Mesenchymal stem cell (in vitro differentiated cells and primary cell): ENCODE measurements around the gene NME2.

Experiments used
- DNase-seq: peaks from one replicate; pipeline ENCODE4 v3.0.0-alpha.2; 2013
- H2AFZ ChIP-seq: one replicate; pipeline ENCODE4 v1.6.1; 2013; ENCODE audit warnings: low read depth, mild to moderate bottlenecking, control low read depth, inconsistent platforms, low read length, moderate library complexity
- H2AK5ac ChIP-seq: 2 replicates; pipeline ENCODE4 v1.6.1; 2013; ENCODE audit warnings: low read length, moderate library complexity, mild to moderate bottlenecking, inconsistent platforms; ENCODE audit not compliant: severe bottlenecking
- H2BK120ac ChIP-seq: one replicate; pipeline ENCODE4 v1.6.1; 2013; ENCODE audit warnings: low read depth, mild to moderate bottlenecking, inconsistent platforms, low read length, moderate library complexity
- H2BK12ac ChIP-seq, 2 experiments: one replicate each; pipeline ENCODE4 v1.6.1; 2013; ENCODE audit warnings: inconsistent platforms in 2 of 2, low read length in 2 of 2, mild to moderate bottlenecking in 2 of 2, moderate library complexity in 2 of 2, control low read depth in 1 of 2
- H2BK15ac ChIP-seq: one replicate; pipeline ENCODE4 v1.6.1; 2013; ENCODE audit warnings: mild to moderate bottlenecking, low read depth, inconsistent platforms; ENCODE audit not compliant: poor library complexity, severe bottlenecking
- H2BK5ac ChIP-seq: 2 replicates; pipeline ENCODE4 v1.6.1; 2013; ENCODE audit warnings: low read depth, mild to moderate bottlenecking, low read length, control low read depth, inconsistent platforms; ENCODE audit not compliant: poor library complexity, severe bottlenecking
- H3K14ac ChIP-seq, 2 experiments: one replicate each; pipeline ENCODE4 v1.6.1; 2013; ENCODE audit warnings: inconsistent platforms in 2 of 2, low read length in 2 of 2, control low read depth in 1 of 2, mild to moderate bottlenecking in 1 of 2, moderate library complexity in 1 of 2
- H3K18ac ChIP-seq, 2 experiments: one replicate each; pipeline ENCODE4 v1.6.1; 2013; ENCODE audit warnings: inconsistent platforms in 2 of 2, low read length in 2 of 2, control low read depth in 1 of 2, low read depth in 1 of 2, mild to moderate bottlenecking in 1 of 2
- H3K23ac ChIP-seq, 2 experiments: one replicate each; pipeline ENCODE4 v1.6.1; 2013; ENCODE audit warnings: inconsistent platforms in 2 of 2, low read length in 2 of 2, mild to moderate bottlenecking in 2 of 2, moderate library complexity in 2 of 2, control low read depth in 1 of 2
- H3K27ac ChIP-seq: 2 replicates; pipeline ENCODE4 v1.5.1; 2013; ENCODE audit warnings: mild to moderate bottlenecking, moderate library complexity, low read length, control low read depth, inconsistent platforms; ENCODE audit not compliant: poor library complexity, severe bottlenecking
- H3K27me3 ChIP-seq, 2 experiments: 2 replicates each; pipeline versions ENCODE4 v1.6.1 to v1.7.0; 2013; ENCODE audit warnings: low read length in 2 of 2, mild to moderate bottlenecking in 2 of 2, moderate library complexity in 2 of 2, control low read depth in 1 of 2, inconsistent platforms in 1 of 2; ENCODE audit not compliant: control insufficient read depth in 1 of 2, insufficient read depth in 1 of 2
- H3K36me3 ChIP-seq, 2 experiments: 2 replicates each; pipeline versions ENCODE4 v1.6.1 to v1.7.0; 2013; ENCODE audit warnings: low read length in 2 of 2, control low read depth in 1 of 2, inconsistent platforms in 1 of 2, low read depth in 1 of 2, mild to moderate bottlenecking in 1 of 2; ENCODE audit not compliant: insufficient read depth in 2 of 2, control insufficient read depth in 1 of 2
- H3K4ac ChIP-seq, 2 experiments: one replicate each; pipeline ENCODE4 v1.6.1; 2013; ENCODE audit warnings: inconsistent platforms in 2 of 2, low read length in 2 of 2, mild to moderate bottlenecking in 2 of 2, moderate library complexity in 2 of 2, control low read depth in 1 of 2, low read depth in 1 of 2
- H3K4me1 ChIP-seq: 2 replicates; pipeline ENCODE4 v1.6.1; 2013; ENCODE audit warnings: low read depth, low read length, control low read depth; ENCODE audit not compliant: control insufficient read depth, insufficient read depth
- H3K4me2 ChIP-seq: 2 replicates; pipeline ENCODE4 v1.6.1; 2013; ENCODE audit warnings: low read length, mild to moderate bottlenecking, inconsistent platforms; ENCODE audit not compliant: poor library complexity, severe bottlenecking
- H3K4me3 ChIP-seq, 2 experiments: 2 replicates each; pipeline versions ENCODE4 v1.5.1 to v1.7.0; 2013; ENCODE audit warnings: low read length in 2 of 2, mild to moderate bottlenecking in 2 of 2, control low read depth in 1 of 2, low read depth in 1 of 2; ENCODE audit not compliant: insufficient read depth in 1 of 2
- H3K79me1 ChIP-seq: replicated peaks from 2 replicates; pipeline ENCODE4 v1.6.1; 2013; ENCODE audit warnings: mild to moderate bottlenecking, control low read depth, low read length, inconsistent platforms; ENCODE audit not compliant: poor library complexity, severe bottlenecking
- H3K9ac ChIP-seq: 2 replicates; pipeline ENCODE4 v1.7.0; 2013; ENCODE audit warnings: mild to moderate bottlenecking, low read length, moderate library complexity
- H3K9me3 ChIP-seq: 2 replicates; pipeline ENCODE4 v1.7.0; 2013; ENCODE audit warnings: mild to moderate bottlenecking, low read length; ENCODE audit not compliant: control insufficient read depth
- H4K8ac ChIP-seq: one replicate; pipeline ENCODE4 v1.6.1; 2013; ENCODE audit warnings: inconsistent platforms, mild to moderate bottlenecking, low read length, moderate library complexity
- H4K91ac ChIP-seq: one replicate; pipeline ENCODE4 v1.6.1; 2013; ENCODE audit warnings: mild to moderate bottlenecking, low read length, inconsistent platforms
- WGBS: methylation state at CpG from one replicate; pipeline ENCODE4 v1.1.7; 2013; ENCODE audit warnings: mixed read lengths; 5-methylcytosine and 5-hydroxymethylcytosine counted together

The NME2 gene

DNA sequence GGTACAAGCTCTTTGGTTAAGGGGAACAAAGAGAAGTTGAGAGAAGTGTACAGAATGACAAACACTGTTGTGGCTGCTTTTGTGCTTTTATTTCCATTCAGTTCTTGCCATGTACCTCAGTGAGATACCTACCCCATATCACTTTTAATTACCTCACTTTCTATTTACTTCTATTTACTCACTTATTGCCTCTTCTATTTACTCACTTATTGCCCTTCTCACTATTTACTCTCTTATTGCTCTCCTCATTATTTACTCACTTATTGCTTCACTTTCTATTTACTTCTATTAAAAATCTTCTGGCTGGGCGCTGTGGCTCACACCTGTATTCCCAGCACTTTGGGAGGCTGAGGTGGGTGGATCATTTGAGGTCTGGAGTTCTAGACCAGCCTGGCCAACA is 51.7 kb downstream of the NME2 start:
- no peaks in the 10 kb centered on the region for H3K9me3 ChIP-seq
- H3K36me3 ChIP-seq: peaks cover 18 to 88% of the 10 kb centered on the region in 2 experiments
- no peaks in the 10 kb centered on the region for H3K27me3 ChIP-seq
- no peak overlapping the region for H4K91ac ChIP-seq
- no peak overlapping the region for H3K4me3 ChIP-seq
- peaks cover 11% of the 10 kb centered on the region for H3K79me1 ChIP-seq
- no peak overlapping the region for H2AK5ac ChIP-seq
- WGBS: 100% methylated on average over 1 of the region's 1 CpG
- no peak overlapping the region for H2BK15ac ChIP-seq
- no peak overlapping the region for H2BK12ac ChIP-seq
- no peak overlapping the region for H3K4me2 ChIP-seq
- H3K23ac ChIP-seq: no peak overlapping the region
- no peak overlapping the region for H3K27ac ChIP-seq
- H4K8ac ChIP-seq: no peak overlapping the region
- no peak overlapping the region for H3K14ac ChIP-seq
- no peak overlapping the region for H2BK120ac ChIP-seq
- no peak overlapping the region for H2AFZ ChIP-seq
- no peak overlapping the region for H3K18ac ChIP-seq
- H3K4me1 ChIP-seq: no peaks in the 10 kb centered on the region
- no peak for DNase-seq
- no peak overlapping the region for H3K9ac ChIP-seq
- H3K4ac ChIP-seq: no peak overlapping the region
- no peak overlapping the region for H2BK5ac ChIP-seq

DNA sequence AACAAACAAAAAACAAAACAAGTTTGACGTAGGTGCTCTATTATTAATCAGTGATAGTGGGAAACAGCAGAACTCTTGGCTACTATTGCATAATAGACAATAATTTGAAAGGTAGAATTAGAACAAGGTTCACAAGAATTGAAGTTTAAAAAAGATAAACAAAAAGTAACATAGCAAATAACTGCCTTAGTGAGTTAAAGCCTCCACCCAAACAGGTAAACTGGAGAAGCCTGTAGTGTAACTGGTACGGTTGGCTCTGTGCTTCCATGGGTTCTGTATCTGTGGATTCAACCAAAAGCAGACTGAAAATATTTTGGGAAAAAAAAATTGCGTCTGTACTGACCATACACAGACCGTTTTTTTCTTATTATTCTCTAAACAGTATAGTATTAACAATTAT is 55.1 kb downstream of the NME2 start:
- H2BK5ac ChIP-seq: no peak overlapping the region
- no peak overlapping the region for H4K91ac ChIP-seq

More for the DNA sequence above, 55.1 kb downstream of the NME2 start:
- H3K4me2 ChIP-seq: no peak overlapping the region
- H2BK15ac ChIP-seq: no peak overlapping the region
- H3K9me3 ChIP-seq: no peaks in the 10 kb centered on the region
- H3K27ac ChIP-seq: no peak overlapping the region
- DNase-seq: no peak
- no peak overlapping the region for H3K9ac ChIP-seq
- no peak overlapping the region for H3K4me3 ChIP-seq
- no peak overlapping the region for H2BK120ac ChIP-seq
- no peak overlapping the region for H3K18ac ChIP-seq
- 100% methylated on average over 1 of the region's 4 CpGs for WGBS
- no peak overlapping the region for H3K4ac ChIP-seq
- H3K27me3 ChIP-seq: no peaks in the 10 kb centered on the region
- no peaks in the 10 kb centered on the region for H3K4me1 ChIP-seq
- H3K36me3 ChIP-seq: peaks cover 23 to 65% of the 10 kb centered on the region in 2 experiments
- no peak overlapping the region for H3K14ac ChIP-seq
- H2AK5ac ChIP-seq: no peak overlapping the region
- no peak overlapping the region for H2BK12ac ChIP-seq
- H4K8ac ChIP-seq: no peak overlapping the region
- peaks cover 17% of the 10 kb centered on the region for H3K79me1 ChIP-seq
- no peak overlapping the region for H2AFZ ChIP-seq
- H3K23ac ChIP-seq: no peak overlapping the region
